Measurements from ENCODE around the gene SLC7A8. TPM values are rescaled to one million over a fixed set of nuclear protein-coding genes. Genes with fewer than 3 reads are reported as not detected.
A peak's percentile ranks its signal among the peaks of the same experiment; 100 is the strongest.

Gene SLC7A8
- total and polyA plus RNA-seq, 2 of the 4 experiments (the other 2 are of a cell fraction), result 0.31 TPM; not detected in 1

- H3K9me3 ChIP-seq (ENCODE audit: control insufficient read depth, insufficient read depth, low read length), result no peaks in the 10 kb centered on the region
- WGBS, 2 experiments (ENCODE audit: extremely low coverage in 2 of 2, insufficient read length in 1 of 2), result no CpG with 5 or more reads among the region's 4 CpGs
- 0 out of 2 replicates have a peak, but pooled peaks cover 5% of the 10 kb centered on the region for H4K20me1 ChIP-seq (ENCODE audit: insufficient read depth, low read length)
- intact Hi-C loops (cut with micrococcal nuclease) (no loop called here), in situ Hi-C loops (cut with MboI; ENCODE audit: low sequenced_read_pairs) (no loop called here), dilution Hi-C loops (cut with HindIII; ENCODE audit: low sequenced_read_pairs, unreplicated experiment) (no loop called here)
- H3K36me3 ChIP-seq (ENCODE audit: control insufficient read depth, insufficient read depth, low read length), result peaks cover 3% of the 10 kb centered on the region; the same call in 1 of the 2 replicates
- no peak overlapping the region for H3K4me3 ChIP-seq (ENCODE audit: insufficient read depth, low read depth, low read length)
- 0 out of 3 replicates have a peak overlapping the region, but pooled peaks have one; percentile 65 for H2BK15ac ChIP-seq (ENCODE audit: low read depth, low read length)
- ChIA-PET CTCF (no interaction called here), POLR2A (ENCODE audit: unreplicated experiment) (no interaction called here)
- no peak overlapping the region for H3K56ac ChIP-seq (ENCODE audit: extremely low read depth, insufficient read depth, low read length)
- H3K23ac ChIP-seq (ENCODE audit: low read depth, low read length), result no peak overlapping the region
- 0 out of 4 replicates have a peak overlapping the region, but pooled peaks of 1 of the 2 experiments have one; percentile 39 for H4K8ac ChIP-seq (ENCODE audit: low read depth in 2 of 2, low read length in 2 of 2)
- no peaks in the 10 kb centered on the region; the same call in 1 of the 2 replicates for H3K9me1 ChIP-seq (ENCODE audit: insufficient read depth, low read length)
- no peak overlapping the region for H2AFZ ChIP-seq (replicated peaks; ENCODE audit: low read length, poor library complexity)
- DNase-seq, result no peak
- peak overlapping the region; percentile 75; the same call in 1 of the 2 replicates for H3K4ac ChIP-seq (ENCODE audit: low read depth, low read length)
- H2BK5ac ChIP-seq (ENCODE audit: low read depth, low read length, poor library complexity, severe bottlenecking), result no peak overlapping the region
- H2AK5ac ChIP-seq (ENCODE audit: low read depth, low read length), result peak overlapping the region; percentile 77
- no peak overlapping the region for H3K4me2 ChIP-seq (ENCODE audit: low read depth, low read length)
- TF ChIP-seq NFE2L2 (IDR thresholded peaks at IDR 0.05; ENCODE audit: low read depth, low read length) (no peak), RFX5 (IDR thresholded peaks at IDR 0.05; ENCODE audit: low read depth, low read length) (no peak), CHD1 (IDR thresholded peaks at IDR 0.05; ENCODE audit: low read depth, low read length) (no peak), RAD21 (IDR thresholded peaks at IDR 0.05; ENCODE audit: low read length) (no peak), RCOR1 (IDR thresholded peaks at IDR 0.05; ENCODE audit: insufficient replicate concordance, low read length) (no peak)
- H2AK9ac ChIP-seq (replicated peaks; ENCODE audit: low read depth, low read length, poor library complexity), result no peak overlapping the region
- H3K9ac ChIP-seq (ENCODE audit: low read depth, low read length), result no peak overlapping the region
- no peak overlapping the region for H4K5ac ChIP-seq (ENCODE audit: low read depth, low read length)
- no TSS peak for BruUV-seq (replicated peaks)
- peaks cover 0 to 11% of the 10 kb centered on the region in 2 experiments; a peak in 2 of 4 replicates for H3K79me1 ChIP-seq (ENCODE audit: low read depth in 1 of 2, low read length in 2 of 2)
- no peak for ATAC-seq (ENCODE audit: low read depth)
- H2BK120ac ChIP-seq (ENCODE audit: low read depth, low read length), result no peak overlapping the region
- H3K27ac ChIP-seq (ENCODE audit: insufficient read depth, low read length), result no peak overlapping the region
- 0 out of 2 replicates have a peak overlapping the region, but pooled peaks have one; percentile 25 for H3K14ac ChIP-seq (replicated peaks; ENCODE audit: low read depth, low read length)
- no peak overlapping the region for H4K91ac ChIP-seq (ENCODE audit: insufficient read depth, low read depth, low read length)
- H2BK20ac ChIP-seq (ENCODE audit: low read depth, low read length), result peak overlapping the region; percentile 9; the same call in 1 of the 2 replicates
- H3K27me3 ChIP-seq (ENCODE audit: control insufficient read depth, insufficient read depth, low read length), result no peaks in the 10 kb centered on the region
- no peak overlapping the region for H3K18ac ChIP-seq (ENCODE audit: low read depth, low read length)
- peaks cover 6% of the 10 kb centered on the region for H3K4me1 ChIP-seq (ENCODE audit: control insufficient read depth, insufficient read depth, low read length)
These were observed 78.1 kb downstream of the SLC7A8 start for GRCh38 chr14:23105348-23105824.

Data from IMR-90 (cell line).